ENCODE data around the gene FRA10AC1. TPM values are rescaled to one million over a fixed set of nuclear protein-coding genes. Genes with fewer than 3 reads are reported as not detected.
A peak's percentile ranks its signal among the peaks of the same experiment; 100 is the strongest.

The FRA10AC1 gene
- total RNA-seq, 5 donors from 2014 or later (not counting 1 experiment from before 2014, with no cell fraction given), result 15.2 to 24.1 (median 18.2) TPM

GRCh38 chr10:93678386-93678785 lies 24.0 kb downstream of the FRA10AC1 start:
- Histone ChIP-seq H3K27me3 (replicated peaks in 1 of 2; ENCODE audit: control insufficient read depth in 2 of 2, extremely low read depth in 1 of 2, insufficient read depth in 2 of 2, low read length in 1 of 2) (no peaks in the 10 kb centered on the region), H3K4me3 (ENCODE audit: control insufficient read depth in 1 of 2, extremely low read depth in 1 of 2, low read length in 1 of 2) (no peak overlapping the region), H3K27ac (ENCODE audit: low read length) (no peak overlapping the region), H3K36me3 (ENCODE audit: control insufficient read depth in 2 of 2, extremely low read depth in 1 of 2, insufficient read depth in 1 of 2, low read length in 1 of 2) (peaks cover 0 to 36% of the 10 kb centered on the region in 2 donors), H3K9me3 (no peaks in the 10 kb centered on the region), H3K4me1 (ENCODE audit: control insufficient read depth in 1 of 2, extremely low read depth in 1 of 2, insufficient read depth in 2 of 2, low read length in 2 of 2) (no peaks in the 10 kb centered on the region)
- no peak overlapping the region for H3K27ac Mint-ChIP-seq
- no peak overlapping the region for H3K4me3 Mint-ChIP-seq
- H3K4me1 Mint-ChIP-seq, result peaks cover 0 to 7% (median 0%) of the 10 kb centered on the region in 3 donors
- no peak for DNase-seq
- H3K9me3 Mint-ChIP-seq, result no peaks in the 10 kb centered on the region
- 75% methylated on average over 2 of the region's 4 CpGs for WGBS (ENCODE audit: insufficient coverage)
- ATAC-seq (replicated peaks in 1 of 4), result no peak
- POLR2A ChIA-PET, result interaction anchor here in 1 of 2 donors (0.5 to 0.6 kb wide), 2 partner anchors 11 to 662 kb away, joined by 4 to 7 read pairs; no protein-coding TSS in a partner anchor
- CTCF ChIA-PET, result interaction anchor here (0.6 to 1.0 kb wide), 4 partner anchors 8 to 679 kb away, joined by 3 to 10 read pairs (median 4); no protein-coding TSS in a partner anchor
- H3K36me3 Mint-ChIP-seq, result peaks cover 29% of the 10 kb centered on the region
- H3K27me3 Mint-ChIP-seq, result no peaks in the 10 kb centered on the region

GRCh38 chr10:93673791-93674190 lies 28.6 kb downstream of the FRA10AC1 start:
- Histone ChIP-seq H3K36me3 (ENCODE audit: control insufficient read depth in 2 of 2, extremely low read depth in 1 of 2, insufficient read depth in 1 of 2, low read length in 1 of 2) (peaks cover 0 to 43% of the 10 kb centered on the region in 2 donors), H3K4me3 (ENCODE audit: control insufficient read depth in 1 of 2, extremely low read depth in 1 of 2, low read length in 1 of 2) (no peak overlapping the region), H3K9me3 (no peaks in the 10 kb centered on the region), H3K27me3 (replicated peaks in 1 of 2; ENCODE audit: control insufficient read depth in 2 of 2, extremely low read depth in 1 of 2, insufficient read depth in 2 of 2, low read length in 1 of 2) (no peaks in the 10 kb centered on the region), H3K4me1 (ENCODE audit: control insufficient read depth in 1 of 2, extremely low read depth in 1 of 2, insufficient read depth in 2 of 2, low read length in 2 of 2) (no peaks in the 10 kb centered on the region), H3K27ac (ENCODE audit: low read length) (no peak overlapping the region)
- H3K36me3 Mint-ChIP-seq, result peaks cover 41% of the 10 kb centered on the region
- no peak for DNase-seq
- ChIA-PET POLR2A (interaction anchor here in 1 of 2 donors (0.6 kb wide), 1 partner anchor 1200 kb away, joined by 3 read pairs; no protein-coding TSS in a partner anchor), CTCF (no interaction called here)
- H3K9me3 Mint-ChIP-seq, result no peaks in the 10 kb centered on the region
- ATAC-seq (replicated peaks in 1 of 4), result no peak
- H3K27me3 Mint-ChIP-seq, result no peaks in the 10 kb centered on the region
- H3K4me3 Mint-ChIP-seq, result no peak overlapping the region
- peaks cover 0 to 7% (median 4%) of the 10 kb centered on the region in 3 donors for H3K4me1 Mint-ChIP-seq
- WGBS (ENCODE audit: insufficient coverage), result no CpG with 5 or more reads among the region's 2 CpGs
- H3K27ac Mint-ChIP-seq, result no peak overlapping the region

GRCh38 chr10:93672890-93673289 lies 29.5 kb downstream of the FRA10AC1 start:
- H3K27me3 Mint-ChIP-seq, result no peaks in the 10 kb centered on the region
- no peak overlapping the region for H3K4me3 ChIP-seq (ENCODE audit: control insufficient read depth in 1 of 2, extremely low read depth in 1 of 2, low read length in 1 of 2)
- no peak overlapping the region for H3K4me3 Mint-ChIP-seq
- H3K36me3 Mint-ChIP-seq, result peaks cover 49% of the 10 kb centered on the region
- H3K4me1 Mint-ChIP-seq, result peaks cover 0 to 7% (median 4%) of the 10 kb centered on the region in 3 donors
- H3K9me3 ChIP-seq, result no peaks in the 10 kb centered on the region
- ATAC-seq (replicated peaks in 1 of 4) (no peak), DNase-seq (no peak)
- peaks cover 0 to 43% of the 10 kb centered on the region in 2 donors for H3K36me3 ChIP-seq (ENCODE audit: control insufficient read depth in 2 of 2, extremely low read depth in 1 of 2, insufficient read depth in 1 of 2, low read length in 1 of 2)
- no peaks in the 10 kb centered on the region for H3K9me3 Mint-ChIP-seq
- 100% methylated on average over 1 of the region's 2 CpGs for WGBS (ENCODE audit: insufficient coverage)
- H3K27ac ChIP-seq (ENCODE audit: low read length), result no peak overlapping the region
- no peak overlapping the region for H3K27ac Mint-ChIP-seq
- CTCF ChIA-PET, result no interaction called here
- H3K4me1 ChIP-seq (ENCODE audit: control insufficient read depth in 1 of 2, extremely low read depth in 1 of 2, insufficient read depth in 2 of 2, low read length in 2 of 2), result no peaks in the 10 kb centered on the region
- H3K27me3 ChIP-seq (replicated peaks in 1 of 2; ENCODE audit: control insufficient read depth in 2 of 2, extremely low read depth in 1 of 2, insufficient read depth in 2 of 2, low read length in 1 of 2), result no peaks in the 10 kb centered on the region
- POLR2A ChIA-PET, result no interaction called here

- Histone ChIP-seq H3K4me1 (ENCODE audit: control insufficient read depth in 1 of 2, extremely low read depth in 1 of 2, insufficient read depth in 2 of 2, low read length in 2 of 2) (no peaks in the 10 kb centered on the region), H3K27me3 (replicated peaks in 1 of 2; ENCODE audit: control insufficient read depth in 2 of 2, extremely low read depth in 1 of 2, insufficient read depth in 2 of 2, low read length in 1 of 2) (no peaks in the 10 kb centered on the region), H3K27ac (ENCODE audit: low read length) (no peak overlapping the region), H3K4me3 (ENCODE audit: control insufficient read depth in 1 of 2, extremely low read depth in 1 of 2, low read length in 1 of 2) (no peak overlapping the region), H3K36me3 (ENCODE audit: control insufficient read depth in 2 of 2, extremely low read depth in 1 of 2, insufficient read depth in 1 of 2, low read length in 1 of 2) (peaks cover 0 to 42% of the 10 kb centered on the region in 2 donors), H3K9me3 (no peaks in the 10 kb centered on the region)
- Mint-ChIP-seq H3K27me3 (no peaks in the 10 kb centered on the region), H3K4me1 (peaks cover 0 to 7% (median 4%) of the 10 kb centered on the region in 3 donors), H3K4me3 (no peak overlapping the region), H3K9me3 (no peaks in the 10 kb centered on the region), H3K27ac (peak overlapping the region in 1 of 2 donors; percentile 69), H3K36me3 (peaks cover 53% of the 10 kb centered on the region)
- POLR2A ChIA-PET, result no interaction called here
- no peak for ATAC-seq (replicated peaks in 1 of 4)
- WGBS (ENCODE audit: insufficient coverage), result no CpG with 5 or more reads among the region's 2 CpGs
- CTCF ChIA-PET, result no interaction called here
- DNase-seq, result no peak
Observed at GRCh38 chr10:93672022-93672678, 30.2 kb downstream of the FRA10AC1 start.

- WGBS (ENCODE audit: insufficient coverage), result no CpG with 5 or more reads among the region's 2 CpGs
- H3K4me1 Mint-ChIP-seq, result peaks cover 0 to 7% (median 4%) of the 10 kb centered on the region in 3 donors
- CTCF ChIA-PET, result no interaction called here
- Histone ChIP-seq H3K4me1 (ENCODE audit: control insufficient read depth in 1 of 2, extremely low read depth in 1 of 2, insufficient read depth in 2 of 2, low read length in 2 of 2) (no peaks in the 10 kb centered on the region), H3K27ac (ENCODE audit: low read length) (no peak overlapping the region), H3K9me3 (no peaks in the 10 kb centered on the region), H3K4me3 (ENCODE audit: control insufficient read depth in 1 of 2, extremely low read depth in 1 of 2, low read length in 1 of 2) (no peak overlapping the region), H3K36me3 (ENCODE audit: control insufficient read depth in 2 of 2, extremely low read depth in 1 of 2, insufficient read depth in 1 of 2, low read length in 1 of 2) (peaks cover 0 to 41% of the 10 kb centered on the region in 2 donors), H3K27me3 (replicated peaks in 1 of 2; ENCODE audit: control insufficient read depth in 2 of 2, extremely low read depth in 1 of 2, insufficient read depth in 2 of 2, low read length in 1 of 2) (no peaks in the 10 kb centered on the region)
- ATAC-seq (replicated peaks in 1 of 4), result no peak
- no peak overlapping the region for H3K4me3 Mint-ChIP-seq
- no peaks in the 10 kb centered on the region for H3K9me3 Mint-ChIP-seq
- H3K27me3 Mint-ChIP-seq, result no peaks in the 10 kb centered on the region
- no peak for DNase-seq
- peaks cover 53% of the 10 kb centered on the region for H3K36me3 Mint-ChIP-seq
- POLR2A ChIA-PET, result interaction anchor here in 1 of 2 donors (0.6 kb wide), 1 partner anchor 14 kb away, joined by 5 read pairs; no protein-coding TSS in a partner anchor
- no peak overlapping the region for H3K27ac Mint-ChIP-seq
Observed at GRCh38 chr10:93671042-93671441, 31.4 kb downstream of the FRA10AC1 start.

- H3K36me3 Mint-ChIP-seq, result peaks cover 53% of the 10 kb centered on the region
- peaks cover 0 to 7% (median 4%) of the 10 kb centered on the region in 3 donors for H3K4me1 Mint-ChIP-seq
- Histone ChIP-seq H3K27ac (ENCODE audit: low read length) (no peak overlapping the region), H3K4me1 (ENCODE audit: control insufficient read depth in 1 of 2, extremely low read depth in 1 of 2, insufficient read depth in 2 of 2, low read length in 2 of 2) (no peaks in the 10 kb centered on the region), H3K36me3 (ENCODE audit: control insufficient read depth in 2 of 2, extremely low read depth in 1 of 2, insufficient read depth in 1 of 2, low read length in 1 of 2) (peaks cover 0 to 40% of the 10 kb centered on the region in 2 donors), H3K4me3 (ENCODE audit: control insufficient read depth in 1 of 2, extremely low read depth in 1 of 2, low read length in 1 of 2) (no peak overlapping the region), H3K9me3 (no peaks in the 10 kb centered on the region), H3K27me3 (replicated peaks in 1 of 2; ENCODE audit: control insufficient read depth in 2 of 2, extremely low read depth in 1 of 2, insufficient read depth in 2 of 2, low read length in 1 of 2) (no peaks in the 10 kb centered on the region)
- no peak overlapping the region for H3K27ac Mint-ChIP-seq
- ATAC-seq (replicated peaks in 1 of 4), result no peak
- no peaks in the 10 kb centered on the region for H3K27me3 Mint-ChIP-seq
- ChIA-PET CTCF (interaction anchor here in 1 of 2 donors (0.6 kb wide), 1 partner anchor 59 kb away, joined by 5 read pairs; no protein-coding TSS in a partner anchor), POLR2A (interaction anchor here in 1 of 2 donors (0.6 kb wide), 1 partner anchor 854 kb away, joined by 6 read pairs; no protein-coding TSS in a partner anchor)
- no peak for DNase-seq
- no peak overlapping the region for H3K4me3 Mint-ChIP-seq
- no peaks in the 10 kb centered on the region for H3K9me3 Mint-ChIP-seq
Observed at GRCh38 chr10:93670372-93670771, 32.0 kb downstream of the FRA10AC1 start.

Data from T-cell (primary cell).